Esophagus (tissue), 2 donors: ENCODE results near the gene NBEAL2. TPM values are rescaled to one million over a fixed set of nuclear protein-coding genes. Genes with fewer than 3 reads are reported as not detected.
"Not testable (repeated sequence)": the region's sequence is repeated elsewhere in the genome, so short reads cannot be mapped to it uniquely, and the experiment has no call there.

Experiments
- H3K27ac ChIP-seq, 2 donors: one replicate each; pipeline ENCODE4 v1.5.1; 2013; ENCODE audit warnings: low read depth in 2 of 2, mild to moderate bottlenecking in 2 of 2, inconsistent platforms in 1 of 2, low read length in 1 of 2, moderate library complexity in 1 of 2
- H3K27me3 ChIP-seq, 2 donors: one replicate each; pipeline ENCODE4 v1.6.1; 2013; ENCODE audit warnings: low read length in 2 of 2, control low read depth in 1 of 2, mild to moderate bottlenecking in 1 of 2; ENCODE audit not compliant: insufficient read depth in 2 of 2, control insufficient read depth in 1 of 2
- H3K36me3 ChIP-seq, 2 donors: one replicate each; pipeline ENCODE4 v1.6.1; 2013; ENCODE audit warnings: low read length in 1 of 2; ENCODE audit not compliant: control insufficient read depth in 2 of 2, insufficient read depth in 2 of 2
- H3K4me1 ChIP-seq, 2 donors: one replicate each; pipeline ENCODE4 v1.6.1; 2013; ENCODE audit warnings: low read length in 1 of 2; ENCODE audit not compliant: control insufficient read depth in 2 of 2, insufficient read depth in 2 of 2
- H3K4me3 ChIP-seq, 2 donors: one replicate each; pipeline ENCODE4 v1.5.1; 2013; ENCODE audit warnings: low read length in 2 of 2, mild to moderate bottlenecking in 2 of 2, low read depth in 1 of 2, moderate library complexity in 1 of 2
- H3K9me3 ChIP-seq, 2 donors: one replicate each; pipeline ENCODE4 v1.6.1; 2013; ENCODE audit warnings: mild to moderate bottlenecking in 2 of 2, low read depth in 1 of 2, low read length in 1 of 2, moderate library complexity in 1 of 2; ENCODE audit not compliant: control insufficient read depth in 2 of 2, insufficient read depth in 1 of 2
- WGBS, 2 donors: extraction: QIAGEN DNeasy Blood & Tissue Kit; methylation state at CpG; one replicate each; pipeline ENCODE4 v1.1.7; 2013; 5-methylcytosine and 5-hydroxymethylcytosine counted together
- polyA plus RNA-seq, 2 donors: library from polyadenylated mRNA; stranded (reverse); fragments of 200-250 nt; gene quantifications; one replicate each; pipeline ENCODE4 v1.2.3, GENCODE V29; 2013
- donor health status: healthy with polysubstance abuse.
- donor health status: Bipolar disorder and iron deficiency.

The NBEAL2 gene
- polyA plus RNA-seq, 2 donors: 173 to 211 TPM

GRCh38 chr3:47028146-47028545 is 48.7 kb downstream of the NBEAL2 start:
- 84 to 85% methylated on average over 3 of the region's 3 CpGs for WGBS, 2 donors
- no peaks in the 10 kb centered on the region for H3K9me3 ChIP-seq
- no peak overlapping the region for H3K27ac ChIP-seq
- H3K36me3 ChIP-seq: peaks cover 0 to under 1% of the 10 kb centered on the region in 2 donors
- H3K4me1 ChIP-seq: no peaks in the 10 kb centered on the region
- H3K27me3 ChIP-seq: no peaks in the 10 kb centered on the region
- no peak overlapping the region for H3K4me3 ChIP-seq

DNA sequence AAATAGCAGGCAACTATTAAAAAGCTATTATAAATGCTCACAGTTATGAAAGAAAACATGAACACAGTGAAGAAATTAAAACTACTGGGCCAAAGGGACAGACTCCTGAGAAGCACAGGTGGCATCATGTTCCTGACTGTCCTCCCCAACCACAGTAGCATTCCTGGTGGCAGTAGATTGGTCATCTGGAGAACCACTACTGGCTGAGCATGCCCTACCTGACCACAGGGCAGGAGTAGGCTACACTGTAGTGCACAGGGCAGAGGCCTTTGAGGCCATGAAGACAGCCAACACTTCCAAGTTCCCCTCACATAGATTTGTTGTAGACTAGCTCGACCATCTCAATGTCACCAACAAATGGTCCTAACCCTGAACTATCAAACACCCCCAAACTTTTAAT is 49.2 kb downstream of the NBEAL2 start:
- Histone ChIP-seq H3K9me3 (no peaks in the 10 kb centered on the region), H3K4me1 (no peaks in the 10 kb centered on the region), H3K4me3 (no peak overlapping the region), H3K36me3 (peaks cover 0 to 3% of the 10 kb centered on the region in 2 donors), H3K27ac (no peak overlapping the region), H3K27me3 (no peaks in the 10 kb centered on the region)
- 98 to 100% methylated on average over 1 of the region's 1 CpG for WGBS, 2 donors

DNA sequence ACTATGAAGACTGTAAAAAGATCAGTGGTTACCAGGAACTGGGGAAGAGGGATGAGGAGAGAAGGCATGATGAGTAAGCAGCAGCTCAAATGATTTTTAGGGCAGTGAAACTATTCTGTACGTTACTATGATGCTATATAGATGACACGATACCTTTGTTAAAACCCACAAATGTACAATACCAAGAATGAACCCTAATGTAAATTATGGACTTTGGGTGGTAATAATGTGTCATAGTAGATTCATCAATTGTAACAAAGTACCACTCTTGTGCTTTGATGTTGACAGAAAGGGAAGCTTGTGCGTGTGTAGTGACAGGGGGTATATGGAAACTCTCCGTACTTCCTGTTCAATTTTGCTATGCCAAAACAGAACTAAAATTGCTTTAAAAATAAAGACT is 51.6 kb downstream of the NBEAL2 start:
- 77 to 88% methylated on average over 4 of the region's 4 CpGs for WGBS, 2 donors

GRCh38 chr3:47034868-47035489 is 55.5 kb downstream of the NBEAL2 start:
- H3K27ac ChIP-seq: no peak overlapping the region
- no peak overlapping the region for H3K4me3 ChIP-seq
- H3K36me3 ChIP-seq: peaks cover 8 to 9% of the 10 kb centered on the region in 2 donors
- H3K4me1 ChIP-seq: no peaks in the 10 kb centered on the region
- WGBS, 2 donors: 60 to 76% methylated on average over 2 of the region's 2 CpGs
- H3K27me3 ChIP-seq: no peaks in the 10 kb centered on the region
- H3K9me3 ChIP-seq: no peaks in the 10 kb centered on the region

More for the DNA sequence above, 51.6 kb downstream of the NBEAL2 start:
- H3K9me3 ChIP-seq, H3K4me1 ChIP-seq, H3K27me3 ChIP-seq, H3K36me3 ChIP-seq, H3K27ac ChIP-seq, H3K4me3 ChIP-seq: not testable (repeated sequence)

DNA sequence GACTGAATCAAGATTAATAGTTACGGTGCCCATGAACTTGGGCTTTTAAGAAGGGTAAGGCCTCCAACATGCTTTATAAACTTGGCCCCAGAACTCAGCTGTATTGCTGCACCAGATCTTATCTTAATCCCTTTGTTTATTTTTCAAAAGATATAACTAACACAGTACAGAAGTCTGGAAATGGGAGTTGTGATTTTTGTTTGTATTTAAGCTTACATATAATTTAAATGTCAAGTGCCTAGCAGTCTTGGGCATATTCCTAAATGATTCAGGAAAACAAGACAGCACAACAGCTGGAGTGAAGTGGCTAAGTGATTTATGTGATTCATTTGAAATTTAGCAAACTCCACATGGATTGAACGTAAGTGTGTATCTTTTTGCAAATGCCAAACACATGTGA is 56.2 kb downstream of the NBEAL2 start:
- Histone ChIP-seq H3K27me3 (no peaks in the 10 kb centered on the region), H3K4me3 (no peak overlapping the region), H3K27ac (no peak overlapping the region), H3K9me3 (no peaks in the 10 kb centered on the region), H3K36me3 (peaks cover 8 to 12% of the 10 kb centered on the region in 2 donors), H3K4me1 (no peaks in the 10 kb centered on the region)
- WGBS, 2 donors: 55 to 71% methylated on average over 2 of the region's 2 CpGs

- no peaks in the 10 kb centered on the region for H3K27me3 ChIP-seq
- no peak overlapping the region for H3K27ac ChIP-seq
- no peak overlapping the region for H3K4me3 ChIP-seq
- WGBS, 2 donors: 53 to 68% methylated on average over 3 of the region's 3 CpGs
- no peaks in the 10 kb centered on the region for H3K9me3 ChIP-seq
- H3K4me1 ChIP-seq: no peaks in the 10 kb centered on the region
- peaks cover 8 to 13% of the 10 kb centered on the region in 2 donors for H3K36me3 ChIP-seq
Observed at GRCh38 chr3:47036145-47036544, 56.7 kb downstream of the NBEAL2 start.

DNA sequence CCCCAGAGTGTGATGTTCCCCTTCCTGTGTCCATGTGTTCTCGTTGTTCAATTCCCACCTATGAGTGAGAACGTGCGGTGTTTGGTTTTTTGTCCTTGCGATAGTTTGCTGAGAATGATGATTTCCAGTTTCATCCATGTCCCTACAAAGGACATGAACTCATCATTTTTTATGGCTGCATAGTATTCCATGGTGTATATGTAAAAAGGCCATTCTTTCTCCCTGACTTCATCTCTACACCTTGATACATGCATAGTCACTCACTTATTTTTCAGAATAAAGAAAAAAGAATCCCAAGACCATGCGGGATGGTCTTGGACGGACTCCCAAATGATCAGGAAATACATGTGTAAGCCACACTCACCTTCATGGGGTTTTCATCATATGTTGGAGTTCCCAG is 57.8 kb downstream of the NBEAL2 start:
- peaks cover 12 to 17% of the 10 kb centered on the region in 2 donors for H3K36me3 ChIP-seq
- H3K9me3 ChIP-seq, H3K4me1 ChIP-seq, H3K27ac ChIP-seq, H3K4me3 ChIP-seq, H3K27me3 ChIP-seq: not testable (repeated sequence)
- 46 to 77% methylated on average over 2 to 6 of the region's 6 CpGs for WGBS, 2 donors

DNA sequence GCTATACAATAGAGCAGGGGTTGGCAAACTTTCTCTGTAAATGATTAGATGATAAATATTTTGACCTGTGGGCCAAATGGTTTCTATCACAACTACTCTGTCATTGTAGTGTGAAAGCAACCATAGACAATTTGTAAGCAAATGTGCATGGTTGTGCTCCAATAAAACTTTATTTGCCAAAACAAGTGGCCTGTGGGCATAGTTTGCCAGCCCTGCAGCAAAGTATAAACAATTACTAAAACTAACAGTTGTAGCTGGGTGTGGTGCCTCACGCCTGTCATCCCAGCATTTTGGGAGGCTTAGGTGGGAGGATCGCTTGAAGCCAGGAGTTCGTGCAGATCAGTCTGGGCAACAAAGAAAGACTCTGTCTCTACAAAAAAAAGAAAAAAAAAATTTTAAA is 61.6 kb downstream of the NBEAL2 start:
- Histone ChIP-seq H3K27ac (no peak overlapping the region), H3K4me1 (no peaks in the 10 kb centered on the region), H3K36me3 (peaks cover 9 to 14% of the 10 kb centered on the region in 2 donors), H3K4me3 (no peak overlapping the region), H3K27me3 (no peaks in the 10 kb centered on the region), H3K9me3 (no peaks in the 10 kb centered on the region)
- WGBS, 2 donors: 92 to 96% methylated on average over 3 of the region's 3 CpGs

DNA sequence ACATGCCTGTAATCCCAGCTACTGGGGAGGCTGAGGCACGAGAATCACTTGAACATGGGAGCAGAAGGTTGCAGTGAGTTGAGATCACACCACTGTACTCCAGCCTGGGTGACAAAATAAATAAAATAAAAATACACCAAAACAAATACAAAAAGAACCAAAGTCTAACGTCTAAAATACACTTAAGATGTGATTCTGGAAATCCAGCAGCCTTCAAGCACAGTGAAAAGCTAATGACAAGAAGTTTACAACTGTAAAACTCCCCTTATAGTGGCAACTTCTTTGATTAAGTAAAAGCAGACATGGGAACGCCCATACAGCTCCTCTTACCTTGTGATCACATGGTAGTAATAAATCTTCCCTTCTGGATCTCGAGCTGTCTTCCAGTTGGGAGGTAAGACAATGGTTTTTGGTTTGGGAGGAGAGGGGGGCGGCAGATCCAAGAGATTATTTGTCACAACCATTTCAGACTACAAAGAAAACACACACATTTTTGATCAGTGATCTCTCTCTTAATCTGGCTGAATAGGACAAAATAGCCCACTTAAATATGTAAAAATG is 62.8 kb downstream of the NBEAL2 start:
- 78 to 80% methylated on average over 5 of the region's 5 CpGs for WGBS, 2 donors
- no peaks in the 10 kb centered on the region for H3K9me3 ChIP-seq
- H3K36me3 ChIP-seq: peaks cover 9 to 10% of the 10 kb centered on the region in 2 donors
- H3K27ac ChIP-seq: no peak overlapping the region
- no peak overlapping the region for H3K4me3 ChIP-seq
- H3K4me1 ChIP-seq: no peaks in the 10 kb centered on the region
- no peaks in the 10 kb centered on the region for H3K27me3 ChIP-seq

GRCh38 chr3:47047069-47047468 is 67.6 kb downstream of the NBEAL2 start:
- H3K36me3 ChIP-seq: peaks cover under 1 to 4% of the 10 kb centered on the region in 2 donors
- no peaks in the 10 kb centered on the region for H3K27me3 ChIP-seq
- H3K4me3 ChIP-seq: no peak overlapping the region
- no peak overlapping the region for H3K27ac ChIP-seq
- no peaks in the 10 kb centered on the region for H3K9me3 ChIP-seq
- no peaks in the 10 kb centered on the region for H3K4me1 ChIP-seq
